Peyer's patch (tissue), 4 donors: ENCODE data around the gene FBXO31. TPM values are rescaled to one million over a fixed set of nuclear protein-coding genes. Genes with fewer than 3 reads are reported as not detected.

Experiments
- DNase-seq, 3 donors: peaks; one replicate each; pipeline ENCODE4 v3.0.0-alpha.2; 2017 to 2019
- H3K27ac ChIP-seq, 4 donors: fragments of 200-600 bp; sonication (generic); one replicate each; pipeline ENCODE4 v1.5.1; 2016 to 2019
- H3K27me3 ChIP-seq, 2 donors: fragments of 200-600 bp; sonication (generic); one replicate each; pipeline ENCODE4 v1.5.1; 2019
- H3K36me3 ChIP-seq, 3 donors: fragments of 200-600 bp; sonication (generic); one replicate each; pipeline ENCODE4 v1.5.1; 2016 to 2019
- H3K4me1 ChIP-seq, 4 donors: fragments of 200-600 bp; sonication (generic); one replicate each; pipeline ENCODE4 v1.5.1; 2016 to 2019
- H3K4me3 ChIP-seq, 4 donors: fragments of 200-600 bp; sonication (generic); 1 replicate in 3 of 4; 2 replicates in 1 of 4; pipeline ENCODE4 v1.5.1; 2016 to 2019; ENCODE audit warnings: mild to moderate bottlenecking in 1 of 4
- H3K9me3 ChIP-seq, 4 donors: fragments of 200-600 bp; sonication (generic); one replicate each; pipeline ENCODE4 v1.5.1; 2016 to 2019; ENCODE audit warnings: mild to moderate bottlenecking in 1 of 4
- POLR2A ChIP-seq, 2 donors: fragments of 450-650 bp; IDR thresholded peaks; one replicate each; pipeline ENCODE4 v1.5.1; 2017; ENCODE audit warnings: antibody characterized with exemption in 2 of 2, mild to moderate bottlenecking in 2 of 2, moderate library complexity in 2 of 2
- total RNA-seq, 4 donors: library from RNA; depleted of rRNA; stranded (reverse); fragments of >200 nt; gene quantifications; one replicate each; pipeline ENCODE4 v1.1.0, GENCODE V29; 2016
- TF ChIP-seq, protein P1 (sequence below), 6 experiments: fragments of 450-650 bp in 4 of 6; fragments of 200-600 bp in 2 of 6; sonication (generic) in 1 of 6; IDR thresholded peaks; one replicate each; pipeline ENCODE4 v1.5.1; 2017 to 2019; ENCODE audit warnings: antibody characterized with exemption in 6 of 6, mild to moderate bottlenecking in 3 of 6, moderate library complexity in 1 of 6

FBXO31 gene
- total RNA-seq, 4 donors from 2014 or later, result 135 to 207 (median 191) TPM

DNA sequence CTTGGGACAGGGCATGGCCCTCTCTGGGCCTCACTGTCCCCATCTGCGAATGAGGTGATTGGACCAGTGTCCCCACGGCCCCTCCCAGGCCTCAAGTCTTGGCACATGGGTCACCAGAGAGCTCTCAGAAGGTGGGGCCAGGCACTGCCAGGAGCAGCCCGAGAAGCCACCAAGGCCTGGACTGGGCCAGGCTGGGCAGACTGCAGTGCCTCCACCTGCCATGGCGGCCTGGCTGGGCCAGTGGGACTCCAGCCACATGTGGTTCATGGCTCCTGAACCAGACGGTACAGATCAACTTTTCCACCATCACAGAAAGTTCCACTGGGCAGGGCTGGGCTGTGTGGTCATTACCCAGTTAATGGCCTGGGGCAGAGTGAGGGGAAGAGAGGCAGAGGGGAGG lies 86.2 kb downstream of the FBXO31 start:
- no peak for TF ChIP-seq POLR2A (IDR thresholded peaks at IDR 0.05)
- TF ChIP-seq, protein P1, sequence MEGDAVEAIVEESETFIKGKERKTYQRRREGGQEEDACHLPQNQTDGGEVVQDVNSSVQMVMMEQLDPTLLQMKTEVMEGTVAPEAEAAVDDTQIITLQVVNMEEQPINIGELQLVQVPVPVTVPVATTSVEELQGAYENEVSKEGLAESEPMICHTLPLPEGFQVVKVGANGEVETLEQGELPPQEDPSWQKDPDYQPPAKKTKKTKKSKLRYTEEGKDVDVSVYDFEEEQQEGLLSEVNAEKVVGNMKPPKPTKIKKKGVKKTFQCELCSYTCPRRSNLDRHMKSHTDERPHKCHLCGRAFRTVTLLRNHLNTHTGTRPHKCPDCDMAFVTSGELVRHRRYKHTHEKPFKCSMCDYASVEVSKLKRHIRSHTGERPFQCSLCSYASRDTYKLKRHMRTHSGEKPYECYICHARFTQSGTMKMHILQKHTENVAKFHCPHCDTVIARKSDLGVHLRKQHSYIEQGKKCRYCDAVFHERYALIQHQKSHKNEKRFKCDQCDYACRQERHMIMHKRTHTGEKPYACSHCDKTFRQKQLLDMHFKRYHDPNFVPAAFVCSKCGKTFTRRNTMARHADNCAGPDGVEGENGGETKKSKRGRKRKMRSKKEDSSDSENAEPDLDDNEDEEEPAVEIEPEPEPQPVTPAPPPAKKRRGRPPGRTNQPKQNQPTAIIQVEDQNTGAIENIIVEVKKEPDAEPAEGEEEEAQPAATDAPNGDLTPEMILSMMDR (IDR thresholded peaks at IDR 0.05), result no peak
- no peak for DNase-seq
- no peaks in the 10 kb centered on the region for H3K27me3 ChIP-seq
- H3K27ac ChIP-seq, result no peak overlapping the region
- H3K4me1 ChIP-seq, result peaks cover 0 to 5% (median 0%) of the 10 kb centered on the region in 4 donors
- H3K36me3 ChIP-seq, result no peaks in the 10 kb centered on the region
- no peaks in the 10 kb centered on the region for H3K9me3 ChIP-seq
- no peak overlapping the region for H3K4me3 ChIP-seq

DNA sequence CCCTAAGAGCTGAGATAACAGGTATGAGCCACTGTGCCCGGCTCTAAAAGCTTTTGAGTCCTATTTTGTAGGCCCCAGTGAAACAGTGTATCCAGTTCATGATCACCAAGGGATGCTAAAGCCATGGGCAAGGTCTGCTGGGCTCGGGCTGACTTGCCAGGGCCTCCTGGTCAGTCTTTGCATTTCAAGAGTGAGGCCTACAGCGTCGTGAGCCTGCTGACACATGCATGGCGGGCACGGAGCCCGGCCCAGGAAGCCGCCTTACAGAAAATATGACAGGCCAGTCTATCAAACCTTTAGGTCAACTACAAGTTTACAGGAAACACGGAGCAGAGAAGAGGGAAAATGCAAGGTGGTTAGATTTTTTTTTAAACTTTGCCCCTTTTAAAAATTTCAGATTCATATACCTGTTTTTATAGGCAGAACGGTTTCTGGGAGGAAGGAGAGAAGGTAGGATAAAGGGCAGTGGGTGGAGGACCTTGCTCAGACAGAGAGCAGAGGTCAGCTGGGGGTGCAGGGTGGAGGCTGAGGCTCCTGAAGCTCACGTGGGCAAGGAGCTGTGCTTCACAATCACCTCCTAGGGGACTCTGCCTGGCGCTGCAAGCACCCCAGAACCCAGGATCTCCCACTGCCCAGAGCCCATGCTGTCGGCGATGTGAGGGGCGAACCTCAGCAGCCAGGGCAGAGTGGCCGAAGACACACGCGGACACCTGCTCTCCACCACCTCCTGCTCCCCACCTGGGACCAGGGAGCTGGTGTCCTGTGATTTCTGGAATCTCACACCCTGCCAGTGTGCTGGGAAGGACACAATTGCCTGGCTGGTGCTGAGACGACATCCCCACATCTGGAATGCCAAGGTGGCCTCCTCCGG lies 87.7 kb downstream of the FBXO31 start:
- H3K27ac ChIP-seq, result peak overlapping the region in 2 of 4 donors; percentile 30 to 39
- no peak for DNase-seq
- no peaks in the 10 kb centered on the region for H3K9me3 ChIP-seq
- H3K4me3 ChIP-seq, result no peak overlapping the region
- H3K36me3 ChIP-seq, result no peaks in the 10 kb centered on the region
- peaks cover 0 to 5% (median 0%) of the 10 kb centered on the region in 4 donors for H3K4me1 ChIP-seq
- H3K27me3 ChIP-seq, result no peaks in the 10 kb centered on the region
- TF ChIP-seq, protein P1 (IDR thresholded peaks at IDR 0.05), result no peak
- no peak for TF ChIP-seq POLR2A (IDR thresholded peaks at IDR 0.05)

GRCh38 chr16:87295259-87295658 lies 88.3 kb downstream of the FBXO31 start:
- Histone ChIP-seq H3K4me3 (no peak overlapping the region), H3K9me3 (no peaks in the 10 kb centered on the region), H3K36me3 (no peaks in the 10 kb centered on the region), H3K27me3 (no peaks in the 10 kb centered on the region), H3K4me1 (peaks cover 0 to 5% (median 0%) of the 10 kb centered on the region in 4 donors), H3K27ac (peak overlapping the region in 2 of 4 donors; percentile 30 to 39)
- DNase-seq, result no peak
- TF ChIP-seq, protein P1 (IDR thresholded peaks at IDR 0.05), result no peak
- no peak for TF ChIP-seq POLR2A (IDR thresholded peaks at IDR 0.05)

DNA sequence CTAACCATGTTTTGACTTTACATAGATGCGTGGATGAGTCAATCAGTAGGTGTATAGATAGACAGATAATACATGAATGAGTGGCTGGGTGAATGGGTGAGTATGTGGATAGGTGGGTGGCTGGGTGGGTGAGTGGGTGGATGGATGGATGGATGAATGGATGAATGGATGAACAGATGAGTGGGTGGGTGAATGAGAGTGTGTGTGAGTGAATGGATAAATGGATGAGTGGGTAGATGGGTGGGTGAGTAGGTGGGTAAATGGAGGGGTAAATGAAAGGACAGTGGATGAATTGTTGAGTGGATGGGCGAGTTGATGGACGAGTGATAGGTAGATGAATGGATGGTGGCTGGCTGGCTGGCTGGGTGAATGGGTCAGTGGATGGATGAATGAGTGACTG lies 89.6 kb downstream of the FBXO31 start:
- no peak for TF ChIP-seq POLR2A (IDR thresholded peaks at IDR 0.05)
- TF ChIP-seq, protein P1 (IDR thresholded peaks at IDR 0.05), result no peak
- no peaks in the 10 kb centered on the region for H3K9me3 ChIP-seq
- no peak overlapping the region for H3K27ac ChIP-seq
- peaks cover 0 to 5% (median 0%) of the 10 kb centered on the region in 4 donors for H3K4me1 ChIP-seq
- no peaks in the 10 kb centered on the region for H3K36me3 ChIP-seq
- H3K4me3 ChIP-seq, result no peak overlapping the region
- no peaks in the 10 kb centered on the region for H3K27me3 ChIP-seq
- DNase-seq, result no peak

DNA sequence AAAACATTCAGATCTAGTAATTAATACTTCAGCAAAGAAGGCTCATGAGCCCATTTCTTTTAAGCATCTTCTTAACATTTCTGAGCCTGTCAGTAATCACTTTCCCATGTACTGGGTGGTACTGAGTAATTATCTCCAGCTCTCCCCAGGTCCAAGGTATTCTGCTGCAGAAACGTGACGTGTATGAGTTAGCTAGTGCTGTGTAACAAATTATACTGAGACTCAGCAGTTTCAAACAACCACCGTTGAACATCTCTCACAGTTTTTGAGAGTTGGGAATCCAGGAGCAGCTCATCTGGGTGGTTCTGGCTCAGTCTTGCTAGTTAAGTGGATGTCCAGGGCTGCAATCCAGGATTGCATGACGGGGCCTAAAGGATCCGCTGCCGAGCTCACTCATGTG lies 91.6 kb downstream of the FBXO31 start:
- Histone ChIP-seq H3K9me3 (no peaks in the 10 kb centered on the region), H3K27ac (no peak overlapping the region), H3K36me3 (no peaks in the 10 kb centered on the region), H3K4me3 (no peak overlapping the region), H3K27me3 (no peaks in the 10 kb centered on the region), H3K4me1 (peaks cover 0 to 5% (median 0%) of the 10 kb centered on the region in 4 donors)
- DNase-seq, result no peak
- TF ChIP-seq POLR2A (IDR thresholded peaks at IDR 0.05), result no peak
- TF ChIP-seq, protein P1 (IDR thresholded peaks at IDR 0.05), result no peak
